Caco-2 (cell line): Measurements from ENCODE around the gene PHC1. TPM values are rescaled to one million over a fixed set of nuclear protein-coding genes. Genes with fewer than 3 reads are reported as not detected.

Source experiments
- BruUV-seq: library from RNA; stranded (reverse); fragments of 400-500 nt; replicated peaks from 2 replicates; lab custom pipeline; 2021; lab: Mats Ljungman, UMichigan
- CTCF ChIA-PET: fragments of 300-600 bp; sonication (Branson Sonifier 250); formaldehyde crosslinking; loops from one replicate; lab custom pipeline; 2022; ENCODE audit warnings: antibody characterized with exemption; lab: Charles Lee
- POLR2A ChIA-PET: fragments of 300-600 bp; sonication (Branson Sonifier 250); formaldehyde crosslinking; loops from one replicate; lab custom pipeline; 2022; ENCODE audit warnings: antibody characterized with exemption; lab: Charles Lee
- DNase-seq, 2 experiments: peaks; one replicate each; pipeline versions ENCODE4 v3.0.0 to v3.0.0-alpha.2; 2020 to 2022
- H3K27me3 ChIP-seq: replicated peaks from 2 replicates; pipeline ENCODE4 v1.6.0; 2011; ENCODE audit warnings: low read length; ENCODE audit not compliant: control insufficient read depth, insufficient read depth
- H3K36me3 ChIP-seq: 2 replicates; pipeline ENCODE4 v1.5.1; 2011; ENCODE audit warnings: low read length; ENCODE audit not compliant: control insufficient read depth, insufficient read depth
- H3K4me1 ChIP-seq: fragments of 250-450 bp; sonication (Bioruptor Pico); 2 replicates; pipeline ENCODE4 v1.5.1; 2020; ENCODE audit warnings: mild to moderate bottlenecking
- H3K4me3 ChIP-seq: 2 replicates; pipeline ENCODE4 v1.5.1; 2011; ENCODE audit warnings: low read depth, mild to moderate bottlenecking, control low read depth, low read length
- H3K9me3 ChIP-seq: fragments of 250-450 bp; sonication (Bioruptor Pico); 2 replicates; pipeline ENCODE4 v1.5.1; 2020; ENCODE audit warnings: mild to moderate bottlenecking, moderate library complexity
- H3K27ac Mint-ChIP-seq: one replicate; pipeline ENCODE4 v1.8.0; 2022; ENCODE audit warnings: mixed read lengths; ENCODE audit not compliant: unreplicated experiment
- H3K27me3 Mint-ChIP-seq: one replicate; pipeline ENCODE4 v1.8.0; 2022; ENCODE audit warnings: mixed read lengths; ENCODE audit not compliant: insufficient read depth, unreplicated experiment
- H3K36me3 Mint-ChIP-seq: one replicate; pipeline ENCODE4 v1.8.0; 2022; ENCODE audit warnings: mild to moderate bottlenecking, mixed read lengths; ENCODE audit not compliant: insufficient read depth, unreplicated experiment
- H3K4me1 Mint-ChIP-seq: one replicate; pipeline ENCODE4 v1.8.0; 2022; ENCODE audit warnings: low read depth, mixed read lengths; ENCODE audit not compliant: unreplicated experiment
- H3K4me3 Mint-ChIP-seq: one replicate; pipeline ENCODE4 v1.8.0; 2022; ENCODE audit warnings: mild to moderate bottlenecking, moderate library complexity, mixed read lengths; ENCODE audit not compliant: unreplicated experiment
- H3K9me3 Mint-ChIP-seq: one replicate; pipeline ENCODE4 v1.8.0; 2022; ENCODE audit warnings: mixed read lengths; ENCODE audit not compliant: unreplicated experiment
- CTCF ChIP-seq, 2 experiments: fragments of 200-600 bp in 1 of 2; IDR thresholded peaks; 1 replicate in 1 of 2; 2 replicates in 1 of 2; pipeline versions ENCODE4 v1.5.1 to v1.8.0; 2011 to 2022; ENCODE audit warnings: antibody characterized with exemption in 1 of 2, control low read depth in 1 of 2, inconsistent platforms in 1 of 2, low read depth in 1 of 2, low read length in 1 of 2, mild to moderate bottlenecking in 1 of 2, moderate library complexity in 1 of 2; ENCODE audit not compliant: insufficient read depth in 1 of 2, severe bottlenecking in 1 of 2, unreplicated experiment in 1 of 2
- intact Hi-C: fragments of 100-400 bp; cut with micrococcal nuclease; formaldehyde crosslinking; loops from one replicate; pipeline ENCODE4 v1.10.0; 2022; ENCODE audit not compliant: unreplicated experiment
- total RNA-seq: library from RNA; stranded (reverse); gene quantifications from 2 replicates; pipeline ENCODE4 v1.2.3, GENCODE V29; 2022

Gene PHC1
- total RNA-seq, 1 experiment from 2014 or later, result 28.7 TPM

GRCh38 chr12:8987685-8988084 lies 73.4 kb downstream of the PHC1 start:
- Mint-ChIP-seq H3K36me3 (no peaks in the 10 kb centered on the region), H3K4me3 (no peak overlapping the region), H3K27me3 (no peaks in the 10 kb centered on the region), H3K27ac (no peak overlapping the region), H3K4me1 (no peaks in the 10 kb centered on the region), H3K9me3 (no peaks in the 10 kb centered on the region)
- no peak for DNase-seq
- H3K36me3 ChIP-seq, result no peaks in the 10 kb centered on the region
- H3K27me3 ChIP-seq, result no peaks in the 10 kb centered on the region
- no peaks in the 10 kb centered on the region for H3K4me1 ChIP-seq
- CTCF ChIA-PET, result no interaction called here
- intact Hi-C loops, result no loop called here
- TF ChIP-seq CTCF (IDR thresholded peaks at IDR 0.05; ENCODE audit: insufficient read depth in 1 of 2, low read depth in 1 of 2, low read length in 1 of 2, severe bottlenecking in 1 of 2, unreplicated experiment in 1 of 2), result no peak
- H3K4me3 ChIP-seq, result no peak overlapping the region
- POLR2A ChIA-PET, result interaction anchor here (0.6 to 1.0 kb wide), 2 partner anchors 38 to 1148 kb away, joined by 3 to 8 read pairs; partner anchors contain the start of gene M6PR
- no peaks in the 10 kb centered on the region for H3K9me3 ChIP-seq
- no TSS peak for BruUV-seq

- Mint-ChIP-seq H3K9me3 (no peaks in the 10 kb centered on the region), H3K4me1 (no peaks in the 10 kb centered on the region), H3K4me3 (no peak within 1 kb of the TSS), H3K36me3 (no peaks in the 10 kb centered on the region), H3K27ac (no peak within 1 kb of the TSS), H3K27me3 (no peaks in the 10 kb centered on the region)
- no peaks in the 10 kb centered on the region for H3K27me3 ChIP-seq
- no peaks in the 10 kb centered on the region for H3K36me3 ChIP-seq
- intact Hi-C loops, result no loop called here
- no TSS peak for BruUV-seq
- ChIA-PET POLR2A (no interaction called here), CTCF (no interaction called here)
- H3K4me3 ChIP-seq, result no peak within 1 kb of the TSS
- TF ChIP-seq CTCF (IDR thresholded peaks at IDR 0.05; ENCODE audit: insufficient read depth in 1 of 2, low read depth in 1 of 2, low read length in 1 of 2, severe bottlenecking in 1 of 2, unreplicated experiment in 1 of 2), result no peak
- DNase-seq, result no peak
- no peaks in the 10 kb centered on the region for H3K9me3 ChIP-seq
- H3K4me1 ChIP-seq, result no peaks in the 10 kb centered on the region
Observed at GRCh38 chr12:8989413-8989812, 75.1 kb downstream of the PHC1 start, which contains the start of gene KLRG1. KLRG1 (plus strand) TSS chr12:8989546; CDS start chr12:8989636, 90 bp downstream.

Other genes with a start within 250 kb of the PHC1 start
- gene RIMKLB, start 216.5 kb upstream of the PHC1 start, total RNA-seq, result 3.3 and 3.6 TPM in 2 replicates
- gene A2ML1, start 91.9 kb upstream of the PHC1 start, total RNA-seq, result not detected in 2 replicates
- 303 and 310 TPM in 2 replicates for gene M6PR, start 35.1 kb downstream of the PHC1 start, total RNA-seq
- 1.2 and 3.0 TPM in 2 replicates for gene KLRG1, start 75.0 kb downstream of the PHC1 start, total RNA-seq
- gene A2M, start 201.4 kb downstream of the PHC1 start, total RNA-seq, result 0.60 and 1.00 TPM in 2 replicates